NT2/D1 (cell line): ENCODE measurements around the gene STAMBP.

Experiments used
- YY1 ChIP-seq: IDR thresholded peaks from 2 replicates; pipeline ENCODE4 v1.6.1; 2011; ENCODE audit not compliant: insufficient read length, insufficient read depth
- ZNF274 ChIP-seq: IDR thresholded peaks from 2 replicates; pipeline ENCODE4 v1.6.1; 2011; ENCODE audit warnings: mild to moderate bottlenecking, low read depth, low read length

- TF ChIP-seq ZNF274 (no peak), YY1 (no peak)
Measured at GRCh38 chr2:73844087-73844486, 15.3 kb downstream of the STAMBP start.
